ENCODE data around the gene OR10J1.
"Not testable (repeated sequence)": the region's sequence is repeated elsewhere in the genome, so short reads cannot be mapped to it uniquely, and the experiment has no call there.

Gene OR10J1

GRCh38 chr1:159439422-159439821 lies at the start of gene OR10J1:
Gene OR10J1 (plus strand): TSS chr1:159439722. CDS start chr1:159439792, 70 bp downstream.
- DNase-seq (ENCODE audit: low read depth in 2 of 2), result no peak

DNA sequence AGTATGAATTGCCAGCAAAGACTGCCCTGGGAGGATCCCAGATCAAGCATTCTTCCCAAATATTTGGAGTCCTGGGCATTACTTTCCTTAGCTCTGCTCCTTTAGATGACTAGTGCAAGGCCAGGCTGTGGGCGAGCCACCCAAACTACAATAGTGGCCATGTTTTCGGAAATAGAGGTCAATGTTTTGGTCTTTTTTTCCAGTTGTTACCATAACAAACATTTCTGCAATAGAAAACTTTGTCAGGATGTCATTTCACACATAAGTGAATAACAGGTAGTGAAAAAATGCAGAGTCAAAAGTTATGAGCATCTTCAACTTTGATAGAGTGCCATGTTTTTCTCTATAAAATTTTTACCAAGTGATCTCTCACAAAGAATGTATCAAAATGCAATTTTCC lies 32.7 kb upstream of the OR10J1 start:
- no peak for DNase-seq (ENCODE audit: low read depth in 2 of 2)

DNA sequence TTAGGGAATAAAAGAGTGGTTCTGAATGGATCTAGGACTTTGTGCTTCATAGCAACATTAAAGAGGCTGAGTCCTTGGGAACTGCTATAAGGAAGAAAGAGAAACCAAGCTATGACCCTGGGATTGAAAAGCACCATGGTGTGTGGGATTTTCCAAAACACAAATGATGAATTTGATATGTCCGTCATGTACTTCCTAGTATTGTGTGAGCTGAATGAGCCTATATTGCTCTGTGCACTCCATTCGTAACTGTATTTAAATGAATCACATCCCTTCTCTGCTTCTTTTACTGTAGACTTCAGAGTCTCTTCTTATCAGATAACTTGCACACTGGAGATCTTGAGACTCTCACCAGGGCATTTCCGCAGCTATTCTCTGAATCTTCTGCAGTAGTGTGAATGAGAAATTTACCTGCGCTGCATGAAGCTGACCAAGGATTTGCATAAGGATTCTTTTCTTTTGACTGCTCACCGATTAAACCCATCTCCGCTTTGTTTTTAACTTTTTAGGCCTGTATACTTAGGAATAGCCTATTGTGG lies 30.6 kb upstream of the OR10J1 start:
- no peak for DNase-seq (ENCODE audit: low read depth in 2 of 2)

- DNase-seq (ENCODE audit: low read depth in 2 of 2), result no peak
These were observed 17.7 kb upstream of the OR10J1 start for GRCh38 chr1:159421821-159422220.

GRCh38 chr1:159428536-159428935 lies 11.0 kb upstream of the OR10J1 start:
- no peak for DNase-seq (ENCODE audit: low read depth in 2 of 2)

DNA sequence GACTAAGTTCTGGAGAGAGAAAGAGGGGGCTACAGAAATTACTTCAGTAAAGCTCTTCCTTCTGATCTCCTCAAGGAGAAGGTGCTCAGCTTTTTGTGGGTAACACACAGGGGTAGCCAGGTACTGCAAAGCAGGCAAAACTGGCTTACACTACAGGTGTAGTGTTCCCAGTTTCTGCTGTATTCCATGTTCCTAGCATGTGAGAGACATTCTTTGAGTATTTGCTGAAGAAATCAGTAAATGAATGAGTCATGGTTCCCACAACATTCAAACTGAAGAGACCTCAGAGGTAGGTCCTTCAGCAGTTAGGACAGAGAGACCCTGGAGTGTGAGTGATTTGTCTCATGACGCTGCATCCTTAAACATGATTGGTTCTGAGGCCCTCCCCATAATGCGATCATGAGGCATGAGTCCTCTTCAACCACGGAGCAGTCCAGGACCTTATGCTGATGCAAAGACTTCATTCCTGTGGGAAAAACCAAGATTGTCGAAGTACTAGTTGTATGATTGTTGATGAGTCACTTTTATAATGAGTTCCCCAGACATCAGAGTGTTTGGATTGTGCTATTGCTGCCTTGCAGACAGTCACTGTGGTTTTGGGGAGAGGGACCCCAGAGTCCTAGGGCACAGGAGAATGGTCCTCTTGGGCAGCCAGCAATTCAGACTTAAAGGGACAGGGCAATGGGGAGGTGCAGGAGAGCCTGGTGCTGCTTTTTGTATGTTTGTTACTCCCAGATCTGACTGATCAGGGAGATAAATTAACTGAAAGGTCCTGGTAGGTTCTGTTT lies 10.3 kb upstream of the OR10J1 start:
- no peak for DNase-seq (ENCODE audit: low read depth in 2 of 2)

- DNase-seq (ENCODE audit: low read depth in 2 of 2), result no peak
These were observed 8.5 kb upstream of the OR10J1 start for GRCh38 chr1:159430985-159431384.

DNA sequence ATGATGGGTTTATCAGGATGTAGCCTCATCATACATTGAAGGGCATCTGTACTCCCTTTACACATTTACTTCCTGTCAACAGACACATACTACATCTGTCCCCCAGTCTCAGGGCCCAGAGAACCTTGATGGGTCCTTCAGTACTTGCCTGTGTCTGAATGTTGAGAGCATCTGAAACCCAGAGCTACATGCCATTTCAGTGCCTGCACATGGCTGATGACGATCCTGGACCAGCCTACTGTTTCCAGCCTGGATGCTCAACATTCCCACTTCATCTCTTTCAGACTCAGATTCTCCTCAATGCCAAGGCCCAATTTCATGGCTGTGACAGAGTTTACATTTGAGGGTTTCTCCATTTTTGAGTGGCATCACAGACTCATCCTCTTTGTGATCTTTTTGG lies 7.6 kb upstream of the OR10J1 start, which contains the start of gene OR10J4:
TSS of gene OR10J4 (plus strand) at position 301 of the 400 bp plus-strand sequence.
- no peak for DNase-seq (ENCODE audit: low read depth in 2 of 2)

DNA sequence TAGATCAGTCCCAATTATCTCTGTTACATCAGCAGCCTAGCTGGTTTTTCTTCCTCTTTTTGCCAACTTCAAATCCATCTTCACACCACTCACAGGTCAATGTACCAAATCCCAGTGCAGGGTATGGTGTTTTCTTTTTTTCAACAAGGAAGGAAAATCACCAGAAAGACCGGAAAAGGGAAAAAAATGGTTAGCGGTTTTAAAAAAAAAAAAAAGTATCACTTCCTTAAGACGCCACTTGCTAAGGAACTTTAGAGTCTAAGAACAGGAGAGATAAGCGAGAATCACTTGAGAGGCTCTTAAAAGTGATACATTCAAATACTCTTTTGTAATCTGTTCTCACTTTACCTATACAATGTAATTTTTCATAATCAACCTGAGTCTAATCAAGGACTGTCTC lies 3.1 kb upstream of the OR10J1 start:
- DNase-seq (ENCODE audit: low read depth in 2 of 2), result no peak

DNA sequence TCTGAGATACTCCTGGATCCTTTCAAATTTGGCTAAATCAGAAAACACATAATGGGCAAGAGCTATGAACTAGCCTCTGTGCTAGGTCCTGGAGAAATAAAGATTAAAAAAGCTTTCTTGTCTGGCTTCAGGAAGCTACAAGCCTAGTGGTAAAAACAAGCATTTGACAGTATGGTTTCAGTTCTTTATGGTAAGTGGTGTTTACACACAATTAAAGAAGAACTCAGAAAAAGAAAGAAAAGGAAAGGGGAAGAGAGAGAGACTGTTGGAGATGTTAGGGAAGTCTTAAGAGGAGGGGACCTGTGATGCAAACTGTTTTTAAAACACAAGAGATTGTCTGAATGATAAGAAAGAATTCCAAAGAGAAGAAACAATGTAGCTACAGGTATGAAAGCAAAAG lies 1.8 kb downstream of the OR10J1 start:
- no peak for DNase-seq (ENCODE audit: low read depth in 2 of 2)

DNA sequence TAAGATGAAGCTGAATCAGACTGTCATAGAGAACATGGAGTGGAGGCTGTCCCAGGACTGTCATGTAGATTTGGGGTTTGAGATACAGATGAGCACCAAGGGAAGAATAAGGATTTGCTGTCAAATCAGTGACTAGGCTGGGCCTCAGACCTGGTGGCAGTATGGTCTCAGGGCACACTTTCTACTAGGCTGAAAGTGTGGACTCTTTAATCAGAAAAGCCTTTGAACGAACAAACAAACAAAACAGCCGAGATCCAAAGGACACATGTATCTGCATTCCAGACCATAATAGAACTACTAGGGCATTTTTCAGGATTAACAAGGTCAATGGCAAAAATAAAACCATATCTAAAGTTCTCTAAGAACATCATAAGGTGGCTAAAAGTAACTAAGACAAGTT lies 2.9 kb downstream of the OR10J1 start:
- no peak for DNase-seq (ENCODE audit: low read depth in 2 of 2)

- DNase-seq (ENCODE audit: low read depth in 2 of 2), result no peak
These were observed 3.7 kb downstream of the OR10J1 start for GRCh38 chr1:159443066-159443750.

DNA sequence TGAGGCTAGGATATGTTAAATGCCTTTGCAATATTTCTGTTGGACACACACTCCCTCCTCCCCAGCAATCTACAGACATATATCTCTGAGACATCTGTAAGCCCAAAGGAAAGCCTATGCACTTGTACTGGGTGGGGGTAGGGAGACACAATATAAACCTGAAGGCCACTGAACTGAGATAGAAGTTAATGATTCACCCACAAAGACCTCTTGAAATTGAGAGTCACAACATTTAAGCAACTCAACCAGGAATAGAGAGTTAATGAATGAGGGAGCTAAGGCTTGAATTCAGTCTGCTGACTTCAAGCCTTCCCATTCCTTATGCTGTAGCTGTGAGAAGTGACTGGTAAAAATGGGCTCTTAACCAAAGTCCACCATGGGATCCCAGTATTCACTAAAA lies 5.0 kb downstream of the OR10J1 start:
- DNase-seq (ENCODE audit: low read depth in 2 of 2), result no peak

GRCh38 chr1:159448181-159448580 lies 8.7 kb downstream of the OR10J1 start:
- no peak for DNase-seq (ENCODE audit: low read depth in 2 of 2)

- not testable (repeated sequence) for DNase-seq (ENCODE audit: low read depth in 2 of 2)
These were observed 10.1 kb downstream of the OR10J1 start for GRCh38 chr1:159449605-159450004.

DNA sequence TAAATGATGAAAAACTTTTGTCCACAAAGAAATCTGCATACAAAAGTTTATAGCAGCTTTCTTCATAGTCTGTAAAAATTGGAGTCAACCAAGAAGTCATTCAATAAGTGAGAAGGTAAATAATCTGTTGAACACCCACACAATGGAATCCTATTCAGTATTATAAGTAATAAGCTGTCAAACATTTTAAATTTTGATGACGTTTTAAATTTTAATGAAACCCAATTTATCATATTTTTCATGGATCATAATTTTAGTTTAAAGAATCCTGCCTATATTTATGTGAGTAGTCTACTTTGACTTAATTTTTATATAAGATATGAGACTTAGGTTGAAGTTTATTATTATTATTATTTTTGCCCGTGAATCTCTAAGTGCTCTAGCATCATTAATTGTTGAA lies 20.0 kb downstream of the OR10J1 start:
- no peak for DNase-seq (ENCODE audit: low read depth in 2 of 2)

DNA sequence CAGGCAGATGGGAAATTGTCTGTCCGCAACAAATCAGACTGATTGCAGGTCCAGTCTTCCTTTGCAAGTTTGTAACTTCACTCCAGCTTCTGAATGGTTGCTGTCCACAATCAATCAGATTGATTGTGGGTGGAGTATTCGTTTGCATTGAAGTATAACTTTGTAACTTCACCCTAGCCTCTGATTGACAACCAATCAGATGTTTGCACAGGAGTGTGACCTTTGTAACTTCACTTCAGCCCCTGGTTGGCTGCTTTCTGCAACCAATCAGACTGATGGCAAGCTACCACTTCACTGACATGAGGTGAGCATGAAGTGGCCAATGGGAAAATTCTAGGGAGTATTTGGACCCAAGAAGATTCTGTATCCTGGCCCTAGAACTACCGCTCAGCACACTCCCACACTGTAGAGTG lies 25.7 kb downstream of the OR10J1 start:
- no peak for DNase-seq (ENCODE audit: low read depth in 2 of 2)

- DNase-seq (ENCODE audit: low read depth in 2 of 2), result no peak
These were observed 28.8 kb downstream of the OR10J1 start for GRCh38 chr1:159468321-159468720.

- no peak for DNase-seq (ENCODE audit: low read depth in 2 of 2)
These were observed 30.5 kb downstream of the OR10J1 start for GRCh38 chr1:159469921-159470533.

DNA sequence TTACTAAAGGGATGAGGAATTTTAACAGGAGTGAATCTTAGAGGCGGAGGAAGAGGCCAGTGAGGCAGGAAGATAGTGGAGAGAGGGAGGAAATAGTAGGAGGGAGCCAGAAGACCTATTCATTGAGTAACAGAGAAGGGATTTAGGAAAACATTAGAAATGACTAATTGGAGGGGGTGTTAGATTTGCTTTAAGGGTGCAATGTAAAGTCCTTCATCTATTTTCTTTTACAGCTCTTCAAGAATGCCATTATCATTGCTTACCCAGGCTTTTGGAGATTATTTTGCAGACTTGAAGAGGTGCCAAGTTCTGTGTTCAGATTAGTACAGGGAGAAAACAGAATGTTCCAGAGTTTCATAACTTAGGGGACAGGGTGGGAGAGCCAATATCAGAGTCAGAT lies 33.8 kb downstream of the OR10J1 start:
- DNase-seq (ENCODE audit: low read depth in 2 of 2), result no peak

DNA sequence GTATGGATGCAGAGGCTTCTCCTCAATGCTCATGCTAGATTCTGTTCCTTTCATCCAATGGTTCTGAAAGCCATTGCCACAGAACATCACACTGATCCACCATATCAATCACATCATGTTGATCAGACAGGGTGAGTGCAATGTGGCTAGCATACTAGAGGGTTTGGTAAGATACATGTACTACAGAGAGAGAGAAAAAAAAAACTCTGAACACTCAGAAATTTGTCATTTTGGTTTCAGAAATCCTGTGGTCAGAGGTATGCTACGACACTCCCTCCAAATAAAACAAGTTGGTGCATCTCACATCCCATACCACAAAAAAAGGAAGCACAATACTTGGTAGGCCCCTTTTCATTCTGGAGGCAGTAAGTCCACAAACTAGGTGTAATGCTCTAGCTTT lies 35.4 kb downstream of the OR10J1 start:
- DNase-seq (ENCODE audit: low read depth in 2 of 2), result no peak

DNA sequence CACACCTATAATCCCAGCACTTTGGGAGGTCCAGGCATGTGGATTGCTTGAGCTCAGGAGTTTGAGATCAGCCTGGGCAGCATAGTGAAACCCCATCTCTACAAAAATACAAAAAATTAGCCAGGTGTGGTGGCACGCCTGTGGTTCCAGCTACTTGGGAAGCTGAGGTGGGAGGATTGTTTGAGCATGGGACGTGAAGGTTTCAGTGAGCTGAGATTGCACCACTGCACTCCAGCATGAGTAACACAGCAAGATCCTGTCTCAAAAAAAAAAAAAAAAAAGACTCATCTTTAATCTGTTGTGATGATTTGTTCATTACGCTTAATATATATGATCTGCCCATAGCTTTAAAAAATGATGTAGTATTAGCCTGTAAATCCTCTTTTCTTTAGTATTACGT lies 44.0 kb downstream of the OR10J1 start:
- DNase-seq (ENCODE audit: low read depth in 2 of 2), result no peak
